ENCODE measurements around the gene C6orf89.
A peak's percentile ranks its signal among the peaks of the same experiment; 100 is the strongest.

C6orf89 gene

GRCh38 chr6:36873612-36874442 lies 11.9 kb upstream of the C6orf89 start:
- no peaks in the 10 kb centered on the region for H3K27me3 ChIP-seq (ENCODE audit: insufficient read depth, poor library complexity, severe bottlenecking)
- no peak for TF ChIP-seq POLR2AphosphoS5 (IDR thresholded peaks at IDR 0.05; ENCODE audit: low read depth)
- no peak for TF ChIP-seq GABPA (IDR thresholded peaks at IDR 0.05; ENCODE audit: low read depth)
- no peak for TF ChIP-seq SPI1 (IDR thresholded peaks at IDR 0.05; ENCODE audit: borderline replicate concordance, low read depth)
- TF ChIP-seq REST (IDR thresholded peaks at IDR 0.05; ENCODE audit: insufficient replicate concordance, low read depth): no peak
- TF ChIP-seq CTCF (IDR thresholded peaks at IDR 0.05; ENCODE audit: insufficient read depth, low read length): no peak
- H3K27ac ChIP-seq (replicated peaks): peak overlapping the region; percentile 99
- peak overlapping the region; percentile 76 for H3K4me3 ChIP-seq (replicated peaks; ENCODE audit: insufficient read depth, low read length)
- no peak for DNase-seq (ENCODE audit: low read depth in 1 of 2, low spot score in 1 of 2)

- TF ChIP-seq SPI1 (IDR thresholded peaks at IDR 0.05; ENCODE audit: borderline replicate concordance, low read depth): no peak
- TF ChIP-seq CTCF (IDR thresholded peaks at IDR 0.05; ENCODE audit: insufficient read depth, low read length): no peak
- peak; percentile 99 for TF ChIP-seq GABPA (IDR thresholded peaks at IDR 0.05; ENCODE audit: low read depth)
- TF ChIP-seq POLR2AphosphoS5 (IDR thresholded peaks at IDR 0.05; ENCODE audit: low read depth): peak; percentile 85
- Histone ChIP-seq H3K27ac (replicated peaks) (peak within 1 kb of the TSS; percentile 99), H3K4me3 (replicated peaks; ENCODE audit: insufficient read depth, low read length) (peak within 1 kb of the TSS; percentile 76), H3K27me3 (ENCODE audit: insufficient read depth, poor library complexity, severe bottlenecking) (no peaks in the 10 kb centered on the region)
- peak; percentile 88 to 90 for DNase-seq (ENCODE audit: low read depth in 1 of 2, low spot score in 1 of 2)
These were observed 11.1 kb upstream of the C6orf89 start, which contains the start of gene PPIL1 for GRCh38 chr6:36874443-36875249. PPIL1 (minus strand) TSS chr6:36874803; CDS start chr6:36874772, 31 bp downstream.

GRCh38 chr6:36875250-36875633 lies 10.5 kb upstream of the C6orf89 start:
- TF ChIP-seq REST (IDR thresholded peaks at IDR 0.05; ENCODE audit: insufficient replicate concordance, low read depth) (no peak), POLR2AphosphoS5 (IDR thresholded peaks at IDR 0.05; ENCODE audit: low read depth) (no peak), GABPA (IDR thresholded peaks at IDR 0.05; ENCODE audit: low read depth) (no peak), SPI1 (IDR thresholded peaks at IDR 0.05; ENCODE audit: borderline replicate concordance, low read depth) (no peak), CTCF (IDR thresholded peaks at IDR 0.05; ENCODE audit: insufficient read depth, low read length) (no peak)
- H3K27me3 ChIP-seq (ENCODE audit: insufficient read depth, poor library complexity, severe bottlenecking): no peaks in the 10 kb centered on the region
- no peak for DNase-seq (ENCODE audit: low read depth in 1 of 2, low spot score in 1 of 2)
- H3K4me3 ChIP-seq (replicated peaks; ENCODE audit: insufficient read depth, low read length): peak overlapping the region; percentile 76
- H3K27ac ChIP-seq (replicated peaks): peak overlapping the region; percentile 99

Data from HL-60 (cell line).